HepG2 (cell line): ENCODE results near the gene NVL. TPM values are rescaled to one million over a fixed set of nuclear protein-coding genes. Genes with fewer than 3 reads are reported as not detected.

ENCODE experiments used
- BCL6 ChIP-seq: IDR thresholded peaks from 2 replicates; pipeline ENCODE4 v1.6.1; 2016; ENCODE audit warnings: missing genetic modification reagents, missing compliant biosample characterization
- CREB1 ChIP-seq, 2 experiments: fragments of 450-650 bp in 1 of 2; IDR thresholded peaks; 2 replicates each; pipeline ENCODE4 v1.6.1; 2016 to 2017; ENCODE audit warnings: control low read depth in 1 of 2, mild to moderate bottlenecking in 1 of 2, missing compliant biosample characterization in 1 of 2, missing genetic modification characterization in 1 of 2
- MYNN ChIP-seq: sonication (generic); formaldehyde crosslinking; IDR thresholded peaks from 2 replicates; pipeline ENCODE4 v1.4.0; 2020; ENCODE audit warnings: mild to moderate bottlenecking, low read depth, missing genetic modification reagents
- NR2F6 ChIP-seq, 2 experiments: IDR thresholded peaks; 2 replicates each; pipeline ENCODE4 v1.6.1; 2016; ENCODE audit warnings: antibody characterized with exemption in 1 of 2, mild to moderate bottlenecking in 1 of 2
- POLR2AphosphoS5 ChIP-seq: IDR thresholded peaks from 2 replicates; pipeline ENCODE4 v1.6.1; 2012; ENCODE audit warnings: low read depth, low read length
- SRSF9 ChIP-seq: fragments of 200-400 bp; formaldehyde crosslinking; IDR thresholded peaks from 2 replicates; pipeline ENCODE4 v1.6.1; 2018; ENCODE audit warnings: borderline replicate concordance, mild to moderate bottlenecking, low read depth, low read length; ENCODE audit not compliant: insufficient read depth, poor library complexity, severe bottlenecking
- TFDP1 ChIP-seq: IDR thresholded peaks from 2 replicates; pipeline ENCODE4 v1.6.1; 2016; ENCODE audit warnings: missing compliant biosample characterization, missing genetic modification reagents, borderline replicate concordance
- ZFP1 ChIP-seq: IDR thresholded peaks from 2 replicates; pipeline ENCODE4 v1.6.1; 2016
- ZFP36L2 ChIP-seq: sonication (generic); formaldehyde crosslinking; IDR thresholded peaks from 2 replicates; pipeline ENCODE4 v1.4.0; 2020; ENCODE audit warnings: missing genetic modification reagents
- ZFY ChIP-seq: sonication (generic); formaldehyde crosslinking; IDR thresholded peaks from 2 replicates; pipeline ENCODE4 v1.4.0; 2020; ENCODE audit warnings: missing genetic modification reagents
- ZNF160 ChIP-seq: sonication (generic); formaldehyde crosslinking; IDR thresholded peaks from 2 replicates; pipeline ENCODE4 v1.8.0; 2022; ENCODE audit warnings: mild to moderate bottlenecking, inconsistent platforms, missing genetic modification reagents
- ZNF562 ChIP-seq: sonication (generic); formaldehyde crosslinking; IDR thresholded peaks from 2 replicates; pipeline ENCODE4 v1.8.0; 2022; ENCODE audit warnings: missing genetic modification reagents, borderline replicate concordance
- ZNF713 ChIP-seq: sonication (generic); formaldehyde crosslinking; IDR thresholded peaks from 2 replicates; pipeline ENCODE4 v1.4.0; 2020; ENCODE audit warnings: mild to moderate bottlenecking, missing genetic modification reagents
- ZNF720 ChIP-seq: sonication (generic); formaldehyde crosslinking; IDR thresholded peaks from 2 replicates; pipeline ENCODE4 v1.4.0; 2020; ENCODE audit warnings: missing genetic modification reagents
- ZNF761 ChIP-seq: sonication (generic); formaldehyde crosslinking; conservative IDR thresholded peaks from 2 replicates; pipeline ENCODE4 v1.4.0; 2020; ENCODE audit warnings: mild to moderate bottlenecking, missing genetic modification reagents
- ZNF800 ChIP-seq: sonication (generic); formaldehyde crosslinking; IDR thresholded peaks from 2 replicates; pipeline ENCODE4 v1.4.0; 2020; ENCODE audit warnings: missing genetic modification reagents
- ZNF839 ChIP-seq: sonication (generic); formaldehyde crosslinking; IDR thresholded peaks from 2 replicates; pipeline ENCODE4 v1.4.0; 2020; ENCODE audit warnings: missing genetic modification reagents, mild to moderate bottlenecking, borderline replicate concordance
- polyA plus RNA-seq, 8 experiments: library from polyadenylated mRNA; depleted of rRNA in 3 of 8; stranded (reverse) in 7 of 8; unstranded in 1 of 8; fragments of >200 nt; fragmentation: Illumina TruSeq in 4 of 8; extraction: Trizol in 4 of 8; gene quantifications; 2 replicates each; pipeline versions ENCODE4 v1.2.1 to v1.2.3, GENCODE V29; 2011 to 2016; ENCODE audit warnings: low read depth in 4 of 8, missing spikeins in 1 of 8, mixed read lengths in 1 of 8; ENCODE audit not compliant: insufficient read depth in 1 of 8
- total RNA-seq, 5 experiments: library from RNA; depleted of rRNA; stranded (reverse); fragments of >200 nt; fragmentation: Illumina TruSeq; extraction: Trizol; gene quantifications; 2 replicates each; pipeline ENCODE4 v1.2.3, GENCODE V29; 2016; ENCODE audit warnings: low read depth in 1 of 5
- TF ChIP-seq, protein P1 (sequence below): sonication (generic); formaldehyde crosslinking; IDR thresholded peaks from 2 replicates; pipeline ENCODE4 v1.4.0; 2020; ENCODE audit warnings: mild to moderate bottlenecking, missing genetic modification reagents
- TF ChIP-seq, protein P2 (sequence below): sonication (generic); formaldehyde crosslinking; IDR thresholded peaks from 2 replicates; pipeline ENCODE4 v1.4.0; 2020; ENCODE audit warnings: mild to moderate bottlenecking, missing genetic modification reagents
- TF ChIP-seq, protein P3 (sequence below): IDR thresholded peaks from 2 replicates; pipeline ENCODE4 v1.6.1; 2016; ENCODE audit warnings: low read depth, missing genetic modification reagents, missing compliant biosample characterization

The NVL gene
- total and polyA plus RNA-seq, 2 of the 13 experiments (the other 11 are each of a cell fraction or from before 2014, with no cell fraction given), result 8.3 to 21.0 TPM

DNA sequence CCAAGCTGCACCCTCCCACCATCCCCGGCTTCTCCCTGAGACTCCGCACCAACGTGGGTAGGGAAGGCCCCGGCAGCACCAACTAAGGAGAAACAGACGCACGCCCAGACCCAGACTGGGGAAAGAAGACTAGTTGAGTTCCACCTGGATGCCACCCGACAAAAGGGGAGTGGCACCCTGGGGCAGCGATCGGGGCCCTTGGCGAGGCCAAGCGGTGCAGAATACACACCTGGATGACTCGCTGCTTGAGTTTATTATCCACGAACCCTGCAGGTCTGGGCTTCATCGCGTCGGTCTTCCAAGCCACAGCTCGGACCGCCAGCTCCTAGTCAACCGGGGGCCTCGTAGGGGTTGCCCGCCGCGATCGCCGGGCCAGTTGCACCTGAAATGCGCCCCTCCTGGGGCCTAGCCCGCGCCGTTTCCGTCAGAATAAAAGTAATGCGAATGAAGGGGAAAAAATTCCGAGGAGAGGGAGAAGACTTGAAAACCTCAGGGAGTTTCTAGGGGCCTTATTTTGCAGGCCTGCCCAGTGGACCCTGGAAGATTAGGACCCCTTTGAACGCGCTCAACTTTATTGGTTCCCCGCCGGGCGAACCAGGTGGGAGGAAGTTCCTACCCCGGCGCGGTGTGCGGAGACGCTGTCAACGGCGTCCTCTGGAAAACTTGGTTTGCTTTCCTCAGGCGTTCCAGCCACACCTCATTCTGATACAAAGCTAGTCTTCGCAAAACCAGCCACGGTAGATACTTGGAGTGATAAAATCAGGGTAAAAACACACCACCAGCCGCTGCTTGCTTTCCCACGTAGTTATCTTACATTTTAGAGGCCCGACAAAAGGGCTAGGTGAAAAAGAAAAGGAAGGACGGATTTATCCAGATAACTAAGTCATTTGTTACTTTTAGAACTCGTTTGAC is at the start of gene NVL (continued):
- TF ChIP-seq ZNF800 (CRISPR knock-in tag) (peak; percentile 22; the same call in 1 of the 2 replicates), TFDP1 (CRISPR knock-in tag) (peak; percentile 59; the same call in 1 of the 2 replicates), SRSF9 (no peak), POLR2AphosphoS5 (peak; percentile 59), ZFY (CRISPR knock-in tag) (peak; percentile 76), BCL6 (CRISPR knock-in tag) (no peak), ZFP1 (CRISPR knock-in tag) (no peak), ZNF713 (CRISPR knock-in tag) (no peak), CREB1 (IDR thresholded peaks at IDR 0.05) (0 out of 2 replicates have a peak, but pooled peaks have one; percentile 4), CREB1 (CRISPR knock-in tag; IDR thresholded peaks at IDR 0.05) (peak; percentile 80), NR2F6 (IDR thresholded peaks at IDR 0.05) (no peak), NR2F6 (CRISPR knock-in tag; IDR thresholded peaks at IDR 0.05) (no peak; the same call in 1 of the 2 replicates), MYNN (CRISPR knock-in tag) (no peak), ZNF720 (no peak), ZFP36L2 (CRISPR knock-in tag) (no peak), ZNF160 (CRISPR knock-in tag) (no peak), ZNF761 (CRISPR knock-in tag) (no peak), ZNF562 (CRISPR knock-in tag) (no peak), ZNF839 (no peak)
- TF ChIP-seq, protein P1, sequence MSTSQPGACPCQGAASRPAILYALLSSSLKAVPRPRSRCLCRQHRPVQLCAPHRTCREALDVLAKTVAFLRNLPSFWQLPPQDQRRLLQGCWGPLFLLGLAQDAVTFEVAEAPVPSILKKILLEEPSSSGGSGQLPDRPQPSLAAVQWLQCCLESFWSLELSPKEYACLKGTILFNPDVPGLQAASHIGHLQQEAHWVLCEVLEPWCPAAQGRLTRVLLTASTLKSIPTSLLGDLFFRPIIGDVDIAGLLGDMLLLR (CRISPR knock-in tag), result no peak
- TF ChIP-seq, protein P2, sequence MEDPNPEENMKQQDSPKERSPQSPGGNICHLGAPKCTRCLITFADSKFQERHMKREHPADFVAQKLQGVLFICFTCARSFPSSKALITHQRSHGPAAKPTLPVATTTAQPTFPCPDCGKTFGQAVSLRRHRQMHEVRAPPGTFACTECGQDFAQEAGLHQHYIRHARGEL (CRISPR knock-in tag), result no peak
- TF ChIP-seq, protein P3, sequence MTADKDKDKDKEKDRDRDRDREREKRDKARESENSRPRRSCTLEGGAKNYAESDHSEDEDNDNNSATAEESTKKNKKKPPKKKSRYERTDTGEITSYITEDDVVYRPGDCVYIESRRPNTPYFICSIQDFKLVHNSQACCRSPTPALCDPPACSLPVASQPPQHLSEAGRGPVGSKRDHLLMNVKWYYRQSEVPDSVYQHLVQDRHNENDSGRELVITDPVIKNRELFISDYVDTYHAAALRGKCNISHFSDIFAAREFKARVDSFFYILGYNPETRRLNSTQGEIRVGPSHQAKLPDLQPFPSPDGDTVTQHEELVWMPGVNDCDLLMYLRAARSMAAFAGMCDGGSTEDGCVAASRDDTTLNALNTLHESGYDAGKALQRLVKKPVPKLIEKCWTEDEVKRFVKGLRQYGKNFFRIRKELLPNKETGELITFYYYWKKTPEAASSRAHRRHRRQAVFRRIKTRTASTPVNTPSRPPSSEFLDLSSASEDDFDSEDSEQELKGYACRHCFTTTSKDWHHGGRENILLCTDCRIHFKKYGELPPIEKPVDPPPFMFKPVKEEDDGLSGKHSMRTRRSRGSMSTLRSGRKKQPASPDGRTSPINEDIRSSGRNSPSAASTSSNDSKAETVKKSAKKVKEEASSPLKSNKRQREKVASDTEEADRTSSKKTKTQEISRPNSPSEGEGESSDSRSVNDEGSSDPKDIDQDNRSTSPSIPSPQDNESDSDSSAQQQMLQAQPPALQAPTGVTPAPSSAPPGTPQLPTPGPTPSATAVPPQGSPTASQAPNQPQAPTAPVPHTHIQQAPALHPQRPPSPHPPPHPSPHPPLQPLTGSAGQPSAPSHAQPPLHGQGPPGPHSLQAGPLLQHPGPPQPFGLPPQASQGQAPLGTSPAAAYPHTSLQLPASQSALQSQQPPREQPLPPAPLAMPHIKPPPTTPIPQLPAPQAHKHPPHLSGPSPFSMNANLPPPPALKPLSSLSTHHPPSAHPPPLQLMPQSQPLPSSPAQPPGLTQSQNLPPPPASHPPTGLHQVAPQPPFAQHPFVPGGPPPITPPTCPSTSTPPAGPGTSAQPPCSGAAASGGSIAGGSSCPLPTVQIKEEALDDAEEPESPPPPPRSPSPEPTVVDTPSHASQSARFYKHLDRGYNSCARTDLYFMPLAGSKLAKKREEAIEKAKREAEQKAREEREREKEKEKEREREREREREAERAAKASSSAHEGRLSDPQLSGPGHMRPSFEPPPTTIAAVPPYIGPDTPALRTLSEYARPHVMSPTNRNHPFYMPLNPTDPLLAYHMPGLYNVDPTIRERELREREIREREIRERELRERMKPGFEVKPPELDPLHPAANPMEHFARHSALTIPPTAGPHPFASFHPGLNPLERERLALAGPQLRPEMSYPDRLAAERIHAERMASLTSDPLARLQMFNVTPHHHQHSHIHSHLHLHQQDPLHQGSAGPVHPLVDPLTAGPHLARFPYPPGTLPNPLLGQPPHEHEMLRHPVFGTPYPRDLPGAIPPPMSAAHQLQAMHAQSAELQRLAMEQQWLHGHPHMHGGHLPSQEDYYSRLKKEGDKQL, result no peak
